Stimulated activated CD4-positive, alpha-beta T cell treated with anti-CD3 and anti-CD28 coated beads, TNF-alpha, amount 100 ng/mL, for 1 hour (primary cell): Measurements from ENCODE around the gene SELENOM.

Source experiments
- DNase-seq, 3 donors: peaks; one replicate each; pipeline ENCODE4 v3.0.0-alpha.2; 2020; ENCODE audit warnings: low read depth in 3 of 3, low spot score in 1 of 3

Gene SELENOM, protein sequence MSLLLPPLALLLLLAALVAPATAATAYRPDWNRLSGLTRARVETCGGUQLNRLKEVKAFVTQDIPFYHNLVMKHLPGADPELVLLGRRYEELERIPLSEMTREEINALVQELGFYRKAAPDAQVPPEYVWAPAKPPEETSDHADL

DNA sequence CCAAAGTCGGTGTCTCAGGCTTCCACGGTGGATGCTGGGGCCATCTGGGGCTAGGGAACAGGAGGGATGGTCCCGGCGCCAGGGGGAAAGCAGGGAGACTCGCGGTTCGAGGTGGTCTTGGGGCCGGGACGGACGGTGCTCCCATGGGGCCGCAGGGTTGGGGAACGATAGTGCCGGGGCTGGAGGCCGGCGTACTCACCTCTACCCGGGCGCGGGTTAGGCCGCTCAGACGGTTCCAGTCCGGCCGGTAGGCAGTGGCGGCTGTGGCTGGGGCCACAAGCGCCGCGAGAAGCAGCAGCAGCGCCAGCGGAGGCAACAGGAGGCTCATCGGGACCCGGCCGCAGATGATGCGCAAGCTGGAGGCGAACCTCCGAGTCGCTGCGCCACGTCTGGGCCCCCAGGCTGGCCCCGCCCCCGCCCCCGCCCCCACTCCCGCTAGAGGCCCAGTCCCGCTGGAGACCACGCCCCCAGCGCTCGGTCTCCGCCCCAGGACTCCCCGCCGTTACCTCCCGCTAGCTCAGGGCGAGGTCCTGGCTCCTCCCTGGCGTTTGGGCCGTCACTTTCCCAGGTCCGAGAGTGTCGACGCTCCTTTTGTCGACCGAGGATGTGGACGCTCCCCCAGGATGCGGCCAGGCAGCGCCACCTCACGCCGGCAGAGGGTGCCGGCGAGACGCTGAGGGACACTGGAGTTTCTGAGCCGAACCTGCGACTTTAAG is at the start of gene SELENOM:
TSS of gene SELENOM (minus strand) at position 391 of the 716 bp plus-strand sequence. CDS start at position 328, 63 bp downstream.
- peak; percentile 69 to 72 (median 69) for DNase-seq

DNA sequence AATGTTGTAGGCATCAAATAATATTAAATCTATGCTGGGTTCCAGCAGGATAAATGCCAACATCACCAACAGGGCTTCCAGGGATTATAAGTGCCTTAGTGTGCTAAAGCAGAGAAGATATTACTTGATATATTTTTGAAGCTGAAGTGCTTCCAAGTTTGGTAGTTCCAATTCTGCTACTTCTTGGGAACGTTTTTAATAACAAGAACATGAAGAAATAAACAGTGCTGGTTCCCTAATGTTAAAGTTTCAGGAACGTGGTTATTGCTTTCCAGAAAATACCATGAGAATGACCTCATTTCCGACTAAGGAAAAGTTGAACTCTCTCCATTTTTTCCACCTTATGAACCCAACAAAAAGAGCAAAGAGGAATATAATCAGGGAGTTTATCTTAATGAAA is 48.1 kb upstream of the SELENOM start:
- no peak for DNase-seq

DNA sequence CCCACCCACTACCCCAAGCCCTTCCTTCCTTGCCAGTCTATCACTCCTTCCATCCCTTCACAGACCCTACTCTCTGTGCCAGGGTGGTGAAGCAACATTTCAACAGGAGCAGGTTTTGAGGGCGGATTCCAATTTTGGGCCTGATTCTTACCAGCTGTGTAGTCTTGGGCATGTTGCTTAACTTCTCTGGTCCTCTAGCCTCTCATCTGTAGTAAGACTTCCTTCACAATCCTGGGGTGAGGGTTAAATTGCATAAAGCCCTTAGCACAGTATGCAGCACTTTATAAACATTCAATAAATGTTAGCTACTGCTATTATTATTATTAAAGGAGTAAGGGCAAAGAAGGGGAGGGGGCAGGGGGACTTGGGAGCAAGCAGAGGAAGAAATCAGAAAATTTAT is 47.6 kb upstream of the SELENOM start:
- no peak for DNase-seq

DNA sequence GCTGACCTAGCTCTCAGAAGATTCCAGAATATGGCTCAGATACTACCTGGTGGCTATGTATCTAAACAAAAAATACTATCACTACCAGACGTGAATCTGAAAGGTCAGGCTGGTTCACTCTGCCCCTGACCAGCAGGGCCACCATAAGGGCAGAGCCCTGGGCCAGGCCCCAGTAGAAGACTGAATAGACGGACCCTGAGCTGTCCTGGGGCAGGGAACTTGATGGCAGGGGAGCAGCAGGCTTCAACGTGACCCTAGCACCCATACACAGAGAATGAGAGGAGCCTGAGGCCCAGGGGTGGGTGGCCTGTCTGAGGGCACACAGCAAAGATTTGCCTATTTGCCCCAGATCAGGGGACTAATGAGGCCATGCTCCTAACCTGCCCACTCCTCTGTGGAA is 46.0 kb upstream of the SELENOM start:
- DNase-seq, result no peak

DNA sequence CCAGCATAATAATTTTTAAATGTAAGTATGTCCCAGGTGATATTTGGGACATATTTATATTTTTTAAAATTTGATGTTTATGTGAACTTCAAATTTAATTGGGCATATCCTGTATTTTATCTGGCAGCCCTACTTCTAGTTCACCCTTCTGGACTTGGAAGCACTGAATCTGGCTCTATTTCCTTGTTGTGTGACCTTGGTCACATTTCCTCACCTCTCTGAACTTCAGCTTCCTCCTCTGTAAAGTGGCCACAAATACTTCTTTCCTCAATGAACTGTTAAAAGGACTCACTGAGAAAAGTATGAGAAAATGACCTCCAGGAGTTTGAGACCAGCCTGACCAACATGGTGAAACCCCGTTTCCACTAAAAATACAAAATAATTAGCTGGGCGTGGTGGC is 44.5 kb upstream of the SELENOM start:
- DNase-seq, result no peak

DNA sequence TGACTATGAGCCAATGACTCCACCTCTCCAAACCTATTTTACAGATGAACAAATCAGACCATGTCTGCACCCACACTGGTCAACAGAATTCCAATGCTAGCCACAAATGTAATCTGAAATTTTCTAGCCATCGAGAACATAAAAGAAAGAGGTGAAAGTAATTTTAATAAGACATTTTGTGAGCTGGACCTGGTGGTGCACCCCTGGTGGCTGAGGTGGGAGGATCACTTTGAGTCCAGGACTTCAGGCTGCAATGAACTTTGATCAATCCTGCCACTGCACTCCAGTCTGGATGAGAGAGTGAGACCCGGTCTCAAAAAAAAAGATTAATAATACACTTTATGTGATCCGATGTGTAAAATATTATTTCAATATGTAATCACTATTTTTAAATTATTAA is 43.2 kb upstream of the SELENOM start:
- no peak for DNase-seq

DNA sequence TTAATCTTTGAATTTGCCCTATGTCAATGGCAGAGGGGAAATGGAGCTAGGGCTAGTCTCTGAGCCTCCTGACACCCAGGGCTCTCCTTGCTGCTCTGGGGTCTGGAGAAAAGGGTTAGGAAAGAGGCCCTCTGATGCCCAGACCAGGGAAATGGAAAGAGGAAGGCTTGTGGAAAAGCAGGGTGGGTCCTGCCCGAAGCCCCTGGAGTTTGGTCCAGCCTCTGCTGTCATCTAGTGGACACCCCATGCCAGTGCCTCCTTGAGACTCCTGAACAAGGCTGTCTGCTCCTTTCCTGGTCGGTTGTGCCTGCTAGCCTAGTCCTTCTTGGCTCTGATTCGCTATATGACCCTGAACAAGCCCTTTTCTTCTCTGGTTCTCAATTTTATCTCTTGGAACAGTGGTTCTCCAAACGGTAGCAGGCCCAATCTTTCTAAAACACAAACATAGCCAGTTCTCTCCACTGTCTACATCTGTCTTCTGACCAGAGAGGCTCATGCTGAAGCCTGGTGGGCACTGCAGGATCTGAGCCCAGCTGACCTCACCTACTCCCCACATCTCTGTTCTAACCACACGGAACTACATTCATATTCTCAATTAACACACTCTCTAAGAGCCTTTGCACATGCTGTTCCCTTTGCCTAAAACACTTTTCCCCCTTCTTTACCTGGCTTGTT is 41.7 kb upstream of the SELENOM start:
- DNase-seq, result no peak

DNA sequence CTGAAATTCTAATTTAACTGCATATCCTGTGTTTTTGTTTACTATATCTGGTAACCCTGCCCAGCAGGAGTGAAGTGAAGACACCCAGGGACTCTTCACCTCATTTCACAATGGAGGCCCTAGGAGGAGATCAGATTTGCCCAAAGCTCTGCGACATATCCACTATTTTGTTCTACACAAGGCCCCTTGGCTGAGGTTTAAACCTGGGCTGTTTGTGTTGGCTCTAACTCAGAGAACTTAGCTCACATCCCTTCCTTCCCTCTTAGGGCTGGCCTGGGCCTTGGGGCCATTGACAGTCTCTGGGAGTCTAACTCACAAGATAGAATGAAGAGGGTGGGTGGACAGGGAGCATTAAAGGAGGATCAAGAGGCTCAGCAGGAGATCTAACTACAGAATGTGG is 41.1 kb upstream of the SELENOM start:
- no peak for DNase-seq

DNA sequence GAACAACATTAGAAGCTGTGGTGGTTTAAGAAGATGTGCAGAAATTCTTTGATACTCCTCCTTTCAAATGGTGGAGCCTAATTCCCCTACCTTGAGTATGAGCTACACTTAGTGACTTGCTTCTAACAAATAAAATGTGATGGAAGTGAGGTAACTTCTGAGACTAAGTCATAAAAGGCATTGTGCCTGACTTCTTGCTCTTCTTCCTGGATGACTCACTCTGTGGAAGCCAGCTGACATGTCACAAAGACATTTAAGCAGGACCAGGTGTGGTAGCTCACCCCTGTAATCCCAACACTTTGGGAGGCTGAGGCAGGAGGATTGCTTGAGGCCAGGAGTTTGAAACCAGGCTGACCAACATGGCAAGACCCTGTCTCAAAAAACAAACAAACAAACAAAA is 36.9 kb upstream of the SELENOM start:
- no peak for DNase-seq

DNA sequence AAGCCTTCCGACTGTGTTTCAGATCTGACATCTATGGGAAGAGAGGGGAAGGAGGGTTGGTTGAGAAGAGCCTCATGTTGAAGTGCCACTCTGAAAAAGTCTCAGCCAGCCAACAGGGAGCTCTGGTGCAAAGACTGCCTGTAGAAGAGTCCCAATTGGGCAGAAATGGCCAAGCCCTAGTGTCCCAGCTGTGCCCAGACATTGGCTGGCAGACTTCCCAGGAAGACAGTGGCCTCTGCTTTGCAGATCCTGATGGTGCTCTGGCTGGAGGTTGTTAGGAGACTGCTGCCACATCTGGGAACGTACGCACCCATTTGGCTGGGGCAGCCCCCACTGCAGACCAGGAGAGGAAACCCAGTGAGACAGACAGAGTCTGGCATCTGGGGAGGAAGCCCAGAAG is 36.2 kb upstream of the SELENOM start:
- no peak for DNase-seq

DNA sequence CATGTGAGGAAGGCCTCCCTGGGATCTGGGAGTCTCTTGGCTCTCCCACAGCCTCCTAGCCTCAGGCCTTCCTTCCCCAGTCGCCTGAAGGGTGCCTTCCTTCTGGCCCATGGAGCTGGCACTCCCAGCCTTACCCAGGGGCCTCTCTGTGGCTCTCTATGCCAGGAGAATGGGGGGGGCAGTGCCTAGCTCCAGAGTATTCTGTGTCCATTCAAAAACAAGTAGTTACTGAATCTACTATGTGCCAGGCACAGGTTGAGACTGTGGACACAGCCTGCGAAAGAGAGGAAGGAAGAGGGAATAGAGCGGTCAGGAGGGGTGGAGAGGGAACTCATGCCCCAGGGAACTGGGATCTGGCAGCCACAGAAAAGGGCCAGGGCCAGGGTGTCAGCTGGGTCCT is 35.7 kb upstream of the SELENOM start:
- no peak for DNase-seq

DNA sequence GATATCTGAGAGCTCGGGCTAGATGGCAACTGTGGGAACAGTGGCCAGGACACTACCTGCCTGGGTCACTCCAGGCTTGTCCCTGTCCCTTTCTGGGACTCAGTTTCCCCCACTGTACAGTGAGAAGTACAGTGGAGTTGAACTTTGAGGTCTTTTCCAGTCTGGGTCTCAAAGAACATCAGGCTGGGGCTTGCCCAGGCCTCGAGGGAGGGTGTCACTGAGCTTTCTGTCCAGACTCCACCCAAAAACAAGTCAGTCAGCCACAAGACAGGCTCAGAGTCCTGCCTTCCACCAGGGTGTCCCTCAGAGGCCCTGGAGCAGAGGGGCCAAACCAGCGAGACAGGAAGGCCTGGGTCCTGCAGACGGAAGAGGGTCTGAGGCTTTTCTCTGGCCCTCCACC is 34.9 kb upstream of the SELENOM start:
- no peak for DNase-seq

DNA sequence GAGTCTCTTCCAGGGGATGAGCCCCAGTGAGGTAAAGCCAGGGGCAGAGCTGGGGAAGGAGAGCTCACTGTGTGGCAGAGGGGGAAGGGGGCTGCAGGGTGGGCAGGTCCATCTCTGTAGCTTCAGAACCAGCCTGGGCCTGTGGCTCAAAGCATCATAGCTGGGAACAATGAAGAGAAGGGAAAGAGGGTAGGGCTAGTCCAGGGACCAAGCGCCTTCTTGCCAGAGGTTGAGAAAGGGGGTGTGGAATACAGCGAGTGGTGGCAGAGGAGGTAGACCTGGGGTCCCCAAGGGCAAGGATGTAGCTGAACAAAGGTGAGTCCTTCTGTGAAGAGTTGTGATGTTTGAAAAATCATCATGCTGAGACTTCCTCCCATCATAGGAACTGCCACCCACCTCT is 34.2 kb upstream of the SELENOM start:
- DNase-seq, result no peak

DNA sequence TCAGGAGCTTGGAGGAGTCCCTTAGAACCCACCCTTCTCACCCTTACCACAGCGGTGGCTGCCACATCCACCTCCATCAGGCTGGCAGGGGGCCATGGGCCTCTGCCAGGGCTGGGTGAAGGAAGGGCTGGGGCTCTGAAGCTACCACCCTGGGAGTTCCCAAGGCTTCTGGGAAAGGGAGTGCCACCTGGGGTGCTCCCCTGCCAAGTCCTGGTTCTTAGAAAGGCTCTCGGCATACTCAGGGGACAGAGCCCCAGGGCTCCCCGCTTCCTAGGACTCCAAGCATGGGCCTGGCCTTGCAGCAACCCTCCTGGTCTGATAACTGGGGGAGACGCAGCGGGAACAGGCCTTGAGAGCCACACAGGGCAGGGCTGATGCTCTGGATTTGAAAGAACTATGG is 33.4 kb upstream of the SELENOM start:
- DNase-seq, result no peak

DNA sequence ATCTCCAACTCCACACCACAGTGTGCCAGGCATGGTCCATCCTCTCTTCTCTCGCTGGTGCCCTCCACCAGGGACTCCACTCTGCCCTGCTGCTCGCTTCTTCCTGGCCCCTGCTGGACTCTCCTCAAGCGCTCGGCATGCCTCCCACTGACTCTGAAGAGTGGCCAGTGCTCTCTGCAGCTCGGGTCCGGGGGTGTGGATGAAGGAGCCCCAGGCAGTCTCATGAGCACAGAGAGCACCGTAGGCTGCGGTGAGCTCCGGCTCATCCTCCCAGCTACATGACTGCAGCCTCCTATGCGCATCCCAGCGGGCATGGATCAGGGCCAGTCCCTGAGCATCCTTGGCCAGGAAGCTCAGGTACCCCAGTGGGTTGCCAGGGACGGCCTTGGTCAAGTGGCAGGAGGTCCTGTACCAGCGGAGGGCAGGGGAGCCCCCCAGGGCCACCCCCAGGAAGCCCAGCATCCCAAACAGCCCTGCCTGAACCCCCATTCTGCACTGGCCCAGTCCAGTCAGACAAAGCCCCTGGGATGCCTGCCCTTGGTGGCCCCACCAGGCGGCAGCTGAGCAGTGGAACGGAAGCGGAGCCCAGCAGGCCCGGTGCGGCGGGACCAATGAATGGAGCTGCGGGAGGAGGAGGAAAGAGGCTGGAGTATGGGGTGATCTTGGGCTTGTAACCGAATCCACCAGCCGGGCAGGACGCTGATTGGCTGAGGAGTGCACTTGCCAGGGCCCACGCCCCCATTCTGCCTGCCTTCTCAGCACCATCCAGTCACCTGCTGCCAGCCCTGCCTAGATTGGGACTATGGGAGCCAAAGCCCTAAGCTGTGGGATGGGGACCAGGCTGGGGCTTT is 32.7 kb upstream of the SELENOM start, which contains the start of gene PLA2G3:
TSS of gene PLA2G3 (minus strand) at position 643 of the 851 bp plus-strand sequence. CDS start at position 489, 154 bp downstream.
- DNase-seq, result no peak

DNA sequence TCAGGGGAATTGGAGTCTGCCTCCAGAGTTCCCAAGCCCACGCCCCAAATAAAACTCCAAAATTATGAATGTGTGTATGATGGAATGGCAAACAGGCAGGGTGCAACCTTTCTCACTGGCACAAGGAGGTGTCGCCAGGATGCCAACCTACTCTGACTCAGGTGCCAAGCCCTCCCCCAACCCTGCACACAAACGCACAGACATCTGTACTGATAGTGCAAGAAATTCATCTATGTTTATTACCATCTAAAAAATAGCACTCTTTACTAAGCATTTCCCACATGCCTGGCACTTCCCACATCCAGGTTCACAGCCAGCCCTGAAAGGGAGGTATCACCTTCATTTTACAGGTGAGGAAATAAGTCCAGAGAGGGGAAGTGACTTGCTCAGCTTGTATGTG is 31.7 kb upstream of the SELENOM start:
- DNase-seq, result no peak

DNA sequence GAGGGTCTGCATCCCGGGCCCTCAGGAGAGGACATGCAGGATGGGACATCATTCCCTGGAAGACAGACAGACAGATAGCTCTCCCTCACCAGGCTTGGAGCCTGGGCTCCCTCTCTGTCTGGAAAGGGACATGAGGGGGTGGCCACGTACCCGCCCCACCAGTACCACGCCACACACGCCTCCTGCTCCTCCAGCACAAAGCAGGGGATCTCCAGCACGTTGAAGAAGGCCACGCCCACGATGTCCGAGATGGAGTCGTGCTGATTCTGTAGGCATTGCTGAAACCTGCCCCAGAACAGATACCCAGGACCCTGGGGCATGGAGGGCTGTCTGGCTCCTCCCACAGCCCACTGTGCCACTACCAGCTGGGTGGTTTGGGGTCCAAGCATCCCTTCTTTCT is 30.8 kb upstream of the SELENOM start:
- no peak for DNase-seq

DNA sequence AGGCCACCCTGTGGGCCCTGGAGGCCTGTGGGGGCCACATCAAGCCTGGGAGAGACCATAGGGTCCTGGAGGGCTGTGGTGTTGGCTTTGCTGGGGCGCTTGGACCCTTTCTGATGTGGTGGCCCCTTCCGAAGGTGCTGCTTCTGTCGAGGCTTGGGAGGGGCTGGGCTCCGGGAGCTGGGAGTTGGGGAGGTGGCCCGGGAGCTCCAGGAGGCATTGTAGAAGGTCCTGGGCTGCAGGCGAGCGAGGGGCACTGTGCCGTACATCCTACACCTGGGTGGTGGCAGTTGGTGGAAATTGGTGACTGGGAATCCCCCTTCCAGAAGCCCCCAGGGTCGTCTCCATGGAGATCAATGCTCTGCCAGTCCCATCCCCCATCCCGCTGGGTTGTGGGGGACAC is 30.4 kb upstream of the SELENOM start:
- DNase-seq, result no peak

DNA sequence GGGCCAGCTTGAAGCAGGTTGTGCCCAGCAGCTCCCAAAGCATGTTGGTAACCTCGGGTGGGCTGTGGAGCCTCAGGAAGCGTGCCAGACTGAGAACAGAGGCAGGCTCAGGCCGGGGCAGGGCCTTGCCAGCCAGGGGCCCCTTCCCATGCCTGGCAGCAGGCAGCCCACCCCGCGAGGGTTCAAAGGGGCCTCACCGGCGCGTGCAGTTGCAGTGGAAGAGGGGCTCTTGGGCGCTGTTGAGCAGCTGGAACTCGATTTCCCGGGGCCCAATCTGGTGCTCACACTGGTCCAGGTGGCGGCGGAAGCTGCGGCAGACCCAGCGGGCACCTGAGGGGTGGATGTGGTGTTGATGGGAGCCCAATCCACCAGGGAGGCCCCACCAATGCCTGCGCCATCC is 29.3 kb upstream of the SELENOM start:
- no peak for DNase-seq

DNA sequence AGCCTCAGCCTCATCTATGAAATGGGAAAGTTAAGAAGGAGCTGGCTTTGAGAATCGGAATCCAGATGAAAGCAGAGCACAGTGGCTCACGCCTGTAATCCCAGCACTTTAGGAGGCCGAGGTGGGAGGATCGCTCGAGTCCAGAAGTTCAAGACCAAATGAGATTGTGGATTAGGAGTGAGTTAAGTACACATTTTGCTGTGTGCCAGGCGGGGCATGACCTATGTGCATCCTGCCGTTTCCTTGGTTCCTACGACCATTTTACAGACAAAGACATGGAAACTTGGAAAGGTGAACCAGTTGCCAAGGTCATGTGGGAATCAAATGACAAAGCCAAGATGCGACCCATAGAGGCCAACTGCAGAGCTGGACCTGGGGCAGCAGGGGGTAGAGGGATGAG is 28.8 kb upstream of the SELENOM start:
- no peak for DNase-seq

DNA sequence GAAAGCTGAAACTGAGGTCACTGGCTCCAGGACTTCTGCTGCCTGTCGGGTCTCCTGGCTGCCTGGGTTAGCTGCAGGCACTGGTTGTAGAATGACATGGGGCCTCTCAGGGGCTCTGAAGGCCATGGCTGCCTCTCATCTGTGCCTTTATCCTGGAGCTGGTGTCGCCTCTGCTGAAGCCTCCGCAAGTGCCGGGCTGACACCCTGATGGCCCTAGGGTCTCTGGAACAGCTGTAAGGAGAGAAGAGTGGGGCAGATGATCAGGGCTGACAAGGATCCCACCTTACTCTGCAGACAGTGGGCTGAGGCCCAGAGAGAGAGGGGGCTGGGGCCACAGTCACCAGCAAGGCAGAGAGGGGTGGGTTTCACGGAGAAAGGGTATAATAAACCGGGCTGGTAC is 28.3 kb upstream of the SELENOM start:
- no peak for DNase-seq

DNA sequence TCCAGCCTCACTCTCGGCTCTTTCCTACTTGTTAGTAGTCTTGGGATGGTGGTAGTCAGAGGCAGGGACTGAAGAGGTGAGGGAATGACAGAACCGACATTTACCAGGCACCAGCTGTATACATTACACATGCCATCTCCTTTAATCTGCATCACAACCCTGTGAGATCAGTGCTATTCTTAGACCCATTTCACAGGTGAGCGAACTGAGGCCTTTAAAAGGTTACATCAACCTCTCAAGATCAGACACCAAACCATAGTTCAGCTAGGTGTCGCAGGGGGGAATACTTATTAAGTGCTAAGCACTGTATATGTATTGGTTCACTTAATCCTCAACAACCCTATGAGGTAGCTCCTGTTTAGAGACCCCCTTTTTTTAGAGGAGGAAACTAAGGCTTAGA is 27.3 kb upstream of the SELENOM start:
- DNase-seq, result no peak
